Left kidney (tissue), 2 donors: ENCODE results near the gene ERC1. TPM values are rescaled to one million over a fixed set of nuclear protein-coding genes. Genes with fewer than 3 reads are reported as not detected.

Experiments
- DNase-seq: peaks from one replicate; pipeline ENCODE4 v3.0.0-alpha.2; 2013
- polyA plus RNA-seq: library from polyadenylated mRNA; unstranded; fragments of 120-200 nt; gene quantifications from one replicate; pipeline ENCODE4 v1.2.1, GENCODE V29; 2013; ENCODE audit not compliant: insufficient read length

The ERC1 gene
- polyA plus RNA-seq, 1 donor = 44.3 TPM

DNA sequence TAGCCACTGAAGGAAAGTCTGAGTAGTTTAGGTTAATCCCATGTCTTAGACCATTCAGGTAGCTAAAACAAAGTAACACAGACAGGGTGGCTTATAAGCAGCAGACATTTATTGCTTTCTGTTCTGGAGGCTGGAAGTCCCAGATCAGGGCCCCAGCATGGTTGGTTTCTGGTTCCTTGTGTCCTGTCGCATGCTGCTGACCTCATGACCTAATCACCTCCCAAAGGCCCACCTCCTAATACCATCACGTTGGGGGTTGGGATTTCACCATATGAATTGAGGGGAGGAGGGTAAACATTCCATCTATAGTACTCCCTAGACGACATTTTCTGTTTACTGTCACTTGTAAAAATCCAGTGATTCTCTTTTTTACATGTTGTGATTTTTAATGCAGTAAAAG lies 454.8 kb downstream of the ERC1 start:
- no peak for DNase-seq

DNA sequence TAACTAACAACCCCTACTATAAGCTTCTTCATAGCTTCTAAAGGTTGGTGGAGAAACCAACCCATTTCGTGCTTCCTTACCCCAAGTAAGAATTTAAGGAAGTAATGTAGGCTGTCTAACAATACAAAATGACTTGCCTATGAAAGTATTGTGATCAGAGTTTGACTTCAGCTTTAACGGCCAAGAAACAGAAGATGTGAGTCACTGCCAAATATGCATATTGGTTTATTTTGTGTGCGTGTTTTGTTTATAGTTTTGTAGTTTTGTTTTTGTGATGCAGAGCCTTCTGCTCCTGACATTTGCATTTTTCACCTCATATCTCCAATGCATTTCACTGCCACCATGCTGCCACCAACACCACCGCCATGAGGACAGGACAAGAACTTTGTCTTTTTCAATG lies 457.3 kb downstream of the ERC1 start:
- no peak for DNase-seq

DNA sequence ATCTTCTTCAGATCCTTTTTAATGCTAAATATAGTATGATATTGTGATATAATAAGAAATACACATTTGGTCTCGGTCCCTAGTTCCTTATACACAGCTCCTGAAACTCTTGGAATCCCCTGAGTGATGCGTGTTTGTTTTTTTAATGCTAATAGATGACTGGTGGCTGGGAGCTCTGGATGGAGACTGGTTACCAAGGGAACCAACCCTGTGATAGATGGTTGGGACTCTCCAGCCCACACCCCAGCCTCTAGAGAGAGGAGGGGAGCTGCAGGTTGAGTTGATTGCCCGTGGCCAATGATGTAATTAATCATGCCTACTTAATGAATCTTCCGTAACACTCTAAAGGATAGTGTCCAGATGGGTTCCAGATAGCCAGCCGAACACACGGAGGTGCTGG lies 462.8 kb downstream of the ERC1 start:
- no peak for DNase-seq

DNA sequence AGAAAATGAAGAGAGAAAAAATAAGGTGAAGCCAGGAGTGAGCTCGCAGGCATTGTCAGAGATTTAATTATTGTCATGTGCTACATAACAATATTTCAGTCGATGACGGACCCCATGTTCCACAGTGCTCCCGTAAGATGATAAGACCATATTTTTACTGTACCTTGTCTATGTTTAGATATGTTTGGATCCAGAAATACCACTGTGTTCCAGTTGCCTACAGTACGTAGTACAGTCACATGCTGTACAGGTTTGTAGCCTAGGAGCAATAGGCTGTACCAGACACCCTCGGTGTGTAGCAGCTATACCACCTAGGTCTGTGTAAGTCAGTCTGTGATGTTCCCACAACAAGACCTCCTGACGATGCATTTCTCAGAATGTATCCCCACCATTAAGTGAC lies 465.9 kb downstream of the ERC1 start:
- no peak for DNase-seq

DNA sequence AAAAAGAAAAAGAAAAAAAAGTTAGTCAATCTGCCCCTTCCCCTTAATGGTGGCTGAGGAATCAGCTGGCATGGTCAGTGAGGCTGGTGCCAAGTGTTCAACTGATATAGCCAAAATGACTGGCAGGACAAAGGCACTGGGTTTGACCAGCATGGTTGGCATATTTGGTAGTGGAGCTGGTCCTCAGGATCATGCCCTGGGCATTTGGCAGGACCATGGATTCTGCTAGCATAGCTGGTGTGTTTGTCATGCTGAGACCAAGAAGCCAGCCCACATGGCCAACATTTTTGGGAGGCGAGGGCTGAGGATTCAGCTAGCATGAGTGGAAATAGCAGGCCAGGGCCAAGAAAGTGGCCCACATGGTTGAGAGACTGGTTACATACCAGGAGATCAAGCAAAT lies 466.9 kb downstream of the ERC1 start:
- DNase-seq = no peak

DNA sequence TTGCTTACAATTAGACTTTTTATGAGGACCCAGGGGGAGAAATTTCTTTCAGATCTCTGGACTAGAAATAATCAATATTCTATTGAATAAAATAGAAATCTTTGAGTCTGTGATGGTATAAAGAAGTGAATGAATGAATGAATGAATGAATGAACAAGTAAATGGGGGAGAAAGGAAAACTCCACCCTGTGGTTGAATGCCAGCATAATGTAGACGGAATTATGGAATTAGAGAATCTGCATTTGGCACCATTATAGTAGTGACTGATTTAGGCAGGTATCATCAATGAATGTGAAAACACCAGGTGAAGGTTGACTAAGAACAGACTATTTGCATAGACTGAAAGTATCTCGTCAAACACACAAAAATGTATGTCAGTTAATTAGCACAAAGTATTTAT lies 468.3 kb downstream of the ERC1 start:
- no peak for DNase-seq

DNA sequence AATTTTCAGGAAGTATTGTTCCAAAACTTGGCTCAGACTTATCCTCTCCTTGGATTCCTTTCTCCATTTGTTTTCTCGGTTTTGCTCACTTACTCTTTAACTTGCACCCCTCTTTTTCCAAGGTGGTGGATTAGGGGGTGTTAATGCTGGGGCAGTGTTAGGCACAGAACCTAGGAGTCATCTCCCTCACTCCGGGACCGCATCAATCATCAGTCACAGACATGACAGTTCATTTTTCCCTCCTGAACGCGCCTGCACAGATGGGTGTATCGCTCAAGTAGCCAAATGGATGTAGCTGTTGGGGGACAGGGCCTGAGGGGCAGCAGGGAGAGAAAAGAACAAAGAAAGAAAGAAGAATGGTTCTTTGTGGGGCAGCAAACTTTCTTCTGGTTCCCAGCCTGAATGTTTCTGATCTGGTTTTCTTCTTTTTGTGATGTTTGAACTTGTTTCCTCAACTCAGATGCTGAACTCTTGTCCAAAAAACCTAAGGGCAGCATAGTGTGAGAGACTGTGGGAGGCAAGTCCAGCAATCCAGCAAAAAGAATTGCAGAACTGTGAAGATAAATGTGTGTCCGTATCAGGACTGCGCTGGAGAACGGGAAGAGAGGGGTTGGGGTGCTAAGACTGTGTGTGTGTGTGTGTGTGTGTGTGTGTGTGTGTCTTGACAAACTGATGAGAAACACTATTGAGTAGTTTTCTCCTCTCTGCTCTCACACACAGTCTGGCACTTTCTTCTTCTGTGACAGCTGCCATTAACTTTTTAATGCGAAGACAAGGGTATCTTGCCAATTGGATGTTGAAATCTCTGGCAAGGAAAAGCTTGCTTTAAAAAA lies 472.3 kb downstream of the ERC1 start:
- no peak for DNase-seq

DNA sequence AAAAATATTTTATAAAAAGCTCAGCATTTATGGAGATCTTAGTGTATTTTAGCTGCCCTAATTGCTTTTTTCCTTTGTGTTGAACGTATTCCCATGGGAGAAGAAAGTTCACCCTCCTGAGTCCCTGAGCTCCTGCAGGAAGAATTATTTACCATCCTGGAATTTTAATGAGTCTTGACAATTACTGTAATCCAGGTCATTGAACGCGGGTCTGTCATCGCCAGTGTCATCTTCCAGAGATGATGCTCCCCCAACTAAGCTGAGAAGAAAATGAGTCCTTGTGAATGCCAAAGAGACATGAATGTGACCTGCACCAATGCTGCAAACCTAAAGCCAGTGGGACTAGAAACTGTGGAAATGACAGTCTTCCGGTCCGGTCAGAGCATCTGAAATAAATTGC lies 473.9 kb downstream of the ERC1 start:
- no peak for DNase-seq

DNA sequence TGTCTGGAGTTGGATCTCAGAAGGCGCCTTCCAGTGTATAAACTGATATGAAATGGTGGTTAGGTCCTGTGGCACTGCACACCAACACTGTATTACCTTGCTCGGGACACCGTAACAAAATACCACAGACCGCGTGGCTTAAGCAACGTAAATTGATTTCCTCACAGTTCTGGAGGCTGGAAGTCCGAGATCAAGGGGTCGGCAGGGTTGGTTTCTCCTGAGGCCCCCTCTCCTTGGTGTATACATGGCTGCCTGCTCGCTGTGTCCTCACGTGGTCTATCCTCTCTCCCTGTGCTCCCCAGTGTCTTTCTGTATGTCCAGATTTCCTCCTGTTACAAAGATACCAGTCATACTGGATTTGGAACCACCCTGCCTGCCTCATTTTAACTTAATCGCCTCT lies 475.0 kb downstream of the ERC1 start:
- DNase-seq = no peak

DNA sequence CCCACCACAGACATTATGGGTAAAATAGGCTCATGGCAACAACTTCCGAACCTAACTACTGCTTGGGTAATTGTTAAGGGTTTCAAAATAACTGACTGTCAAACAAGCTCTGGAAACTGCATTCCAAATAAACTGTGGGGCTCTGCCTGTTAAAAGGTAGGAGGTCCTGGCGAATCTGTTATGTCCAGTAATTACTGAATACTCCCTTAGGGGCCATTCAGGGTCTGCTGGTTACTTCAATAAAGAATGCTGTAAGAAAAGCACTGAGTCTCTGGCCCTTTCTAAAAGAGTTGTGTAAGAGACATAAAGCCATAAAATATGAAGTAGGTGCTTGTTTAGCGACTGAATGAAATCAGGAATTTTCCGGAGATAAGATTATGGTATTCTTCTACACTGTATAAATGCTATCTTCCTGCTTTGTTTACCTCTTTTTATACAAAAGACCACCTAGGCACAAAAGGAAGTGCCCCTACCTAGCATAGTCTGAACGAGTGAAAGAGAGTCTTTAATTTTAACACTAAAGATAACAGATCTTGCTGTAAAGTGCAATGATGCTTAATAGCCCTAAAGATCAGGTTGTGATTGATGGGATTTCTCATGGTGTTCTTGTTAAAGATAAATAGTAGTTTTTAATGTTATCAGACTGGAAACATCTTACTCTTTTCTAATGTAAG lies 475.6 kb downstream of the ERC1 start:
- DNase-seq = no peak

DNA sequence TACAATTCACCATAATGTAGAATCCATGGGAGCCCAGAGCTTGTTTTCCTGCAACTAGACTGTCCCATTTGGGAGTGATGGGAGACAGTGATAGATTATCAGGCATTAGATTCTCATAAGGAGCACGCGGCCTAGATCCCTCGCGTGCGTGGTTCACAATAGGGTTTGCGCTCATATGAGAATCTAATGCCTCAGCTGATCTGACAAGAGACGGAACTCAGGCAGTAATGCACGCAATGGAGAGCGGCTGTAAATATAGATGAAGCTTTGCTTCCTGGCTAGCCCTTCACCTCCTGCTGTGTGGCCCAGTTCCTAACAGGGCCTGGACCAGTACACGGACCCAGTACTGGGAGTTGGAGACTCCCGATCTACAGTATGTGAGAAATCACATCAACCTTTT lies 476.7 kb downstream of the ERC1 start:
- no peak for DNase-seq

DNA sequence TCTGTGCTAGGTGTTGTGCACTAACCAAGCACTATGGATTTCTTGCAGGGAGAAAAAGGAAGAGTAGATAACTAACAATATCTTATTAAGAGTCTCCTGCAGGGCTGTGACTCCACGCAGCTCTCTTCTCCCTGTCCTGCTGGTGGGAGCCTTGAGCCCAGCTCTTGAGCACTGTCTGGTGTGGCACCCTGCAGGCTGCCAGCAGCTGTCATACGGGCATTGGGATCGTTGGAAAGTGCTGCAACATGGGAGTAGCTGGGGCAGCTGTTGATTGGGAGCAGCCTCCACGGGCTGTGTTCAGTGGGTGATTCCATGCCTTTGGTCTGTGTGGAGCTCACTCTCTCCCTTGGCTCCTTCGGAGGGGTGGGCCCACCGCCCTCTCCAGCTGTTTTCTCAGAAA lies 478.0 kb downstream of the ERC1 start:
- no peak for DNase-seq

DNA sequence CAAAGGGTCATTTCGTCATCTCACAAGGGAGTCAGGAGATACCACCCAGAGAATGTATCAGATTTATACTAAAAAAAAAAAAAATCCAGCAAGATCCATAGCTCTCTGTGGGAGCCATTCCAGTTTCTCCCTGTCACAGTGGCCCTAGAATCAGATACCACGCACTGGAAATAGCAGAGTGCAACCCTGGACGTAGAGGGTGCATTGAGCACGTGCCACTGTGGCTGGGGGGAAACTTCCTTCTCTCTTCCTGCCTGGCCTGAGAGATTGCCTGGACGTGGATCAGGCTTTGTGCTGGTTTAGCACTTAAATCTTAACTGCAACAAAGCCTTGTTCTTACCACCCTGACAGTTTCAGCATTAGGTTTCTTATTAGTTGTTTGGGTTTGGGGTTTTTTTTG lies 479.0 kb downstream of the ERC1 start:
- DNase-seq = no peak

DNA sequence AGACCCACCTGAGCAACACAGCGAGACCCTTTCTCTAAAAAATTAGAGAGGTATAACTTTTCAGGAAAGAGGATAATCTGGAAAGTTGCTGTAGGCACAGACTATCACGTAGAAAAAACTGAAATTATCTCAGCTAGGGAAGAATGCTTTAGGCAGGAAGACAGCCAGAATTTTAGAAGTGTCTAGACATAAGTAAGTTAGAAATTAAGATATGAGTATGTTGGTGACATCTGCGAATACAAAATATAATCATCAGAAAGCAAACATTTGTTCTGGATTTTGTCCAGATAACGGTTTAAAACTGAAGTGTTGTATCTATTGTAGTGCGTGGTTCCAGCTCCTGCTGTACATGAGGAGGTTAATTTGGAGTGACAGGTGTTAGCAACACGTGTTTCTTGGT lies 480.2 kb downstream of the ERC1 start:
- no peak for DNase-seq

DNA sequence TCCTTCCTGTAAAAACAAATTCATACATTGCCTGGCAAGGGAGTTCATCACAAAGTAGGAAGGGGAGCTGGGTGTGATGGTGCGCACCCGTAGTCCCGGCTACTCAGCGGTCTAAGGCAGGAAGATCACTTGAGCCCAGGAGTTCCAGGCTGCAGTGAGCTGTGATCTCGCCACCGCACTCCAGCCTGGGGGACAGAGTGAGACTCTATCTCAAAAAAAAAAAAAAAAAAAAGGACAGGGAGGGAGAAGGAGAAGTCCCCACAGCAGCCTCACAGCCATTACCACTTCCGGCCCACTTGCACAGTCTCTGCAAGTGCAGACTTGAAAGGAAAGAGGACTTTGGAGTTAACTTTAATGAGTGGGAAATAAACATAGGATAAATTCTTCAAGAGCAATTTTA lies 482.4 kb downstream of the ERC1 start:
- DNase-seq = no peak

DNA sequence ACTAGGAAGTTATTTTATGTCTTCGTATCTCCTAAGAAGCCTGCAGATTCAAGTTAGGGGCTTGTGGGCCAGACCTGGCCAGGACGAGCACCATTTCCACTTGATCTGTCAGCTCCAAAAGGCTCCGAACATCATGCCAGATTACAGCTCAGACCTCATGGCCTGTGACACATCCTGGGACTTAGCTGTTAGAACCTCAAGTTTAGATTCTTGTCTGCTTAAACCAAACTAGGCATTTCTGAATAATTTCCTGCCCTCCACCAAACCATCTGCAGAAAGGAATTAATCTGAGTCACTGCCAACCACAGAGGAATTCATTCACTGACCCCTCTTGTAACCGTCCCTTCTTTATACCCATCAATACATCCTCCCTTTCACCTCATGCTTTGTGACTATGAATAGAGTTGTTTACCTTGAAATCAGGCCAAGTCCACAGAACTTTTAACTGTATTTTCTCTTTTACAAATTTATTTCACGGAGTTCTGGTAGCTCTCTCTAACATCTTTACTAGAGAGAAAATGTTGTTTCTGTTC lies 483.1 kb downstream of the ERC1 start:
- no peak for DNase-seq

DNA sequence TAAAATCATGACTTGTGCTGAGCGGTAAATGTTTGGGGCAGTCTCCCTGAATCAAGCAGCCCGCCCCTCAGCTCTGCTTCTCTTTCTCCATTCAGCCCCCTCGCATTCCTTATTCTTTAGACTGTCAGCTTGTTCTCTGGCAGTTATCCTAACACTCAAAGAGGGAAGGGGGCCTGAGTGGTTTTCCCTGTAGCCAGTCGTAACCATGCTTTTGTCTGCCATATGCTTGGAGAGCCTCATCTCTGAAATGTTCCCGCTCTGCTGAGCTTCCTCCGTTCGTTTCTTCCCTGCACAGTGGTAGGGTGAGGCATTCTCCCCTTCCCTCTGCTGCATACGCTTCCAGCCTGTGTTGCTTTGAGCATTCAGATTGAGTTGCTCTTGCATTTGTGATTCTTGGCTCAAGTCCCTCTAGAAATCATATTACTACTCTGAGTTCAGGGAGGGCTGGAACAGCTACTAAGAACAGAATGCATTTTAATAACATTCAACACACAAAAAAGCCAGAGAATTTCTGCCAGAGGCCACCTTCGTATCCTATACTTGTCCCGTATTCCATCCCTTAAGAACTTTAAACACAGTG lies 483.6 kb downstream of the ERC1 start:
- DNase-seq = peak; percentile 42

DNA sequence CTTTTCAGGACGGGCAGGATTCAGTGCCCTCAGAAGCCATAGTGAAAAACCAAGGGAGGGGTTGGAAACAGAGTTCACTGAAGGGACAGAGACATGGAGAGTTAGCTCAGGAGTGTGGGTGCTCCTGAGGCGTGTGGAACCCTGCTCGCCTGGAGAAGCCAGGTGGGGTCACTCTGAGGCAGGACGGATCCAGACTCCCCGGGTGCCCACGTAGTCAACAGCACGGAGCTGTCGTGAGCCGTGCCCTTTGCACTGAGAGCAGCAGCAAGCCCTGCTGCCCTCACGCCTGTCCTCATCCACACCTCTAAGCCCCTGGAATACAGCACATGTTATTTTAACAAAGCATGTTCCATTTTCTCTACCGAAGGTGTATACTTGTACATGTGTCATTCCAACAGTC lies 488.6 kb downstream of the ERC1 start:
- no peak for DNase-seq

DNA sequence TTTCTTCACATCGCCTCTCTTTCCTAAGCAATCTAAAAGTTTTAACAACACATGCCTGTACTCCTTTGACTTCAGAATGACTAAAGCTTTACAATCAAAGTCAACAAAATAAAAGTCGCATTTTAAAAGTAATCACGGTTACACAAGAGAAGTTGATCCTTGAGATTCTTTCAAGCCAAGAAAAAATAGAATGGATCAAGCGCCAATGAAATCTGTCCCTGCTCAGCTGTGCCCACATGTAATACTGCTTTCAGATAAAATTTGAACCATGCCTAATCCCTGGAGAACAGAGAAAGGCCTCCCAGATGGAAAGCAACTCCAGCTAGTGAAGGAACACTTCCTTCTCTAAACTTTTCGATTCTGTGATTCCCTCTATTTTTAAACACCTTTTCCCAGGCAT lies 490.3 kb downstream of the ERC1 start:
- no peak for DNase-seq

DNA sequence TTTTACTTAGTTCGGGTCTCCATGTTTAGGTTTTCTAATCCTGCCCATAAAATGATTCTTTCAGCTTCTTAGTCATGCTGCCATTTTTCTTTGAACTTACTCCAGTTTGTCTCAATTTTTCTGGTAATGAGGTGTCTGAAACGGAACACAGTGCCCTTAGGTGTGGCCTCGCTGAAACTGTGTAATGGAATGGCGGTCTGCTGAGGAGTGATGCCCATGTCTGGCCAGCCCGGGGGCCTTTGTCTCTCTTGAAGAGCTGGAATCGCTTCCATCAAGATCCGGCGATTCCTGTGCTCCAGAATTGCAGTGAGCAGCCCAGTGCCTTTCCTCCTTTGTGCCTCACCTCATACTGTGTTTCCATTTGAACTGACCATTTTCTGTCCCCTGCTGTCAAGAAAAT lies 490.9 kb downstream of the ERC1 start:
- DNase-seq = no peak

DNA sequence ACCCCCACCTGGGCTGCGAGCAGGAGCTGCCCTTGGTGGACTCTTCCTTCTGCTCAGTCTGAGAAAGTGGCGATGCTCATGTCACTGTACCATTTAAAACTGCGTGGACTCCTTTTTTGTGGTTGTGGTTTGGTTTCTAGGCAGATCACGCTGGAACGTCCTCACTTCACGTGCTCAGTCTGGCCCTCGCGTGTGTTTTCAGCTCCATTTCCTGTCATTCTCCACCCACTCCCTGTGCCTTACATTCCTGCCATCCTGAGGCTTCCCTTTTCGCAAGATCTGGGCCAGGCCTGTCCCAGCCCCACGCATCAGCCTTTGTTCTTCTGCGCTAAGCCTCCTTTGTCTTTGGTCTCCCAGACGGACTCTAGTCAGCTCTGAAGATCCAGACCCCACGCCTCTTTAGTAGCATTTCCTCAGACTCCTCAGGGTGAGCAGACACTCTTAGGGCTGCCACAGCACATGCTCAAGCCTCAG lies 497.9 kb downstream of the ERC1 start:
- no peak for DNase-seq

DNA sequence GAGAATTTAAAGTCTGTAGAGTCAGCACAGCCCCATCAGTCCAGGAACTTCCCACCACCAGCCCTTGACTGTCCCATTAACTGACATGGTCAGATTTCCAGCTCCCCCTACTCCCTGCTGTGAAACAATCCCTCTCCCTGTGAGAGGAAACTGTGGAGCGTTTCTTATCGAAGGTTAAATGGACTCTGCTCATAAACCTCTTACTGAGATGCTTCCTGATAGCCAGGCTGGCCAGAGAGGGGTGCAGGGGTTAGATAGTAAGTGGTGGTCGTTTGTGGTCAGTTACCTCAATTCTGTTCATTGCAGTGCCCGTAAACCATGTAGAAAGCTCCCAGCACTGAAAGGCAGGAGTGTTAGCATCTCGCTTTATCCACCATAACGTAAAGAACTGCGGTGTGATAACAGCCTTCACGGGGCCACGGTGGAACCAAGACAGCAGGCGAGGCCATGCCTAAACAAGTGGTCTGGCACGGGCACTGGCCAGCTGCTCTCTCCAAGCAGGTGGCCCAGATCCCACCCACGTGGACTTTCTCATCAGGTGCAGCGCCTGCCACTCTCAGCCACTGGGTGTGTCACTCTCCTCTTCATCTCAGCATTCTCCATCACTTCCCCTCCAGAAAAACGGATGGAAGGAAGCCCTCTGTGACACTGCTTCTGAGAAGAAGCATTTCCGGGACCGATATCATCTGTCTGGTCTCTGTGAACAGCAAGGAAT lies 501.1 kb downstream of the ERC1 start:
- no peak for DNase-seq
